Astrocyte (in vitro differentiated cells and primary cell): ENCODE data around the gene METTL27. TPM values are rescaled to one million over a fixed set of nuclear protein-coding genes. Genes with fewer than 3 reads are reported as not detected.

ENCODE experiments used
- DNase-seq: peaks from one replicate; pipeline ENCODE4 v3.0.0-alpha.2; 2010; ENCODE audit warnings: low read depth
- FAIRE-seq: peaks from 2 replicates; lab custom pipeline; 2011; peaks lifted over from hg19 to GRCh38; lab: Jason Lieb, UNC
- H2AFZ ChIP-seq: 2 replicates; pipeline ENCODE4 v1.6.0; 2012; ENCODE audit warnings: low read depth, low read length, inconsistent platforms
- H3K27ac ChIP-seq: 2 replicates; pipeline ENCODE4 v1.5.1; 2011; ENCODE audit warnings: low read depth, low read length, inconsistent platforms
- H3K27me3 ChIP-seq: 2 replicates; pipeline ENCODE4 v1.6.0; 2011; ENCODE audit warnings: low read length, inconsistent platforms; ENCODE audit not compliant: insufficient read depth
- H3K36me3 ChIP-seq: 2 replicates; pipeline ENCODE4 v1.5.1; 2011; ENCODE audit warnings: low read length, inconsistent platforms; ENCODE audit not compliant: insufficient read depth
- H3K4me1 ChIP-seq: 2 replicates; pipeline ENCODE4 v1.5.1; 2011; ENCODE audit warnings: low read length, inconsistent platforms; ENCODE audit not compliant: insufficient read depth
- H3K4me2 ChIP-seq: 2 replicates; pipeline ENCODE4 v1.6.0; 2012; ENCODE audit warnings: low read length, inconsistent platforms
- H3K4me3 ChIP-seq: 2 replicates; pipeline ENCODE4 v1.5.1; 2011; ENCODE audit warnings: low read depth, mild to moderate bottlenecking, low read length, inconsistent platforms; ENCODE audit not compliant: insufficient read depth
- H3K79me2 ChIP-seq: 2 replicates; pipeline ENCODE4 v1.6.0; 2012; ENCODE audit warnings: mild to moderate bottlenecking, low read length, inconsistent platforms; ENCODE audit not compliant: insufficient read depth
- H3K9ac ChIP-seq: 2 replicates; pipeline ENCODE4 v1.6.0; 2012; ENCODE audit warnings: mild to moderate bottlenecking, low read length, inconsistent platforms
- H3K9me3 ChIP-seq: 2 replicates; pipeline ENCODE4 v1.5.1; 2012; ENCODE audit warnings: low read depth, mild to moderate bottlenecking, low read length, inconsistent platforms; ENCODE audit not compliant: insufficient read depth
- H4K20me1 ChIP-seq: 2 replicates; pipeline ENCODE4 v1.6.0; 2012; ENCODE audit warnings: low read length, inconsistent platforms; ENCODE audit not compliant: insufficient read depth
- H3K27ac Mint-ChIP-seq: one replicate; pipeline ENCODE4 v1.8.0; 2021; ENCODE audit warnings: mild to moderate bottlenecking, mixed read lengths; ENCODE audit not compliant: unreplicated experiment
- H3K27me3 Mint-ChIP-seq: one replicate; pipeline ENCODE4 v1.8.0; 2021; ENCODE audit warnings: low read depth, mixed read lengths; ENCODE audit not compliant: unreplicated experiment
- H3K36me3 Mint-ChIP-seq: one replicate; pipeline ENCODE4 v1.8.0; 2021; ENCODE audit warnings: low read depth, mixed read lengths; ENCODE audit not compliant: unreplicated experiment
- H3K4me1 Mint-ChIP-seq: one replicate; pipeline ENCODE4 v1.8.0; 2021; ENCODE audit warnings: low read depth, mixed read lengths; ENCODE audit not compliant: unreplicated experiment
- H3K4me3 Mint-ChIP-seq: one replicate; pipeline ENCODE4 v1.8.0; 2021; ENCODE audit warnings: mild to moderate bottlenecking, moderate library complexity, mixed read lengths; ENCODE audit not compliant: unreplicated experiment
- H3K9me3 Mint-ChIP-seq: one replicate; pipeline ENCODE4 v1.8.0; 2021; ENCODE audit warnings: mild to moderate bottlenecking, mixed read lengths; ENCODE audit not compliant: unreplicated experiment
- EZH2 ChIP-seq: IDR thresholded peaks from 2 replicates; pipeline ENCODE4 v1.6.1; 2012; ENCODE audit warnings: mild to moderate bottlenecking, low read length, inconsistent platforms; ENCODE audit not compliant: insufficient read depth
- total RNA-seq: library from RNA; stranded (reverse); gene quantifications from 2 replicates; pipeline ENCODE4 v1.2.1, GENCODE V29; 2021
- TF ChIP-seq, protein P1 (sequence below): IDR thresholded peaks from 2 replicates; pipeline ENCODE4 v1.5.1; 2011; ENCODE audit warnings: low read depth, mild to moderate bottlenecking, inconsistent platforms, low read length, moderate library complexity; ENCODE audit not compliant: insufficient read depth

The METTL27 gene
- total RNA-seq, 1 donor from 2014 or later, result 2.5 TPM

DNA sequence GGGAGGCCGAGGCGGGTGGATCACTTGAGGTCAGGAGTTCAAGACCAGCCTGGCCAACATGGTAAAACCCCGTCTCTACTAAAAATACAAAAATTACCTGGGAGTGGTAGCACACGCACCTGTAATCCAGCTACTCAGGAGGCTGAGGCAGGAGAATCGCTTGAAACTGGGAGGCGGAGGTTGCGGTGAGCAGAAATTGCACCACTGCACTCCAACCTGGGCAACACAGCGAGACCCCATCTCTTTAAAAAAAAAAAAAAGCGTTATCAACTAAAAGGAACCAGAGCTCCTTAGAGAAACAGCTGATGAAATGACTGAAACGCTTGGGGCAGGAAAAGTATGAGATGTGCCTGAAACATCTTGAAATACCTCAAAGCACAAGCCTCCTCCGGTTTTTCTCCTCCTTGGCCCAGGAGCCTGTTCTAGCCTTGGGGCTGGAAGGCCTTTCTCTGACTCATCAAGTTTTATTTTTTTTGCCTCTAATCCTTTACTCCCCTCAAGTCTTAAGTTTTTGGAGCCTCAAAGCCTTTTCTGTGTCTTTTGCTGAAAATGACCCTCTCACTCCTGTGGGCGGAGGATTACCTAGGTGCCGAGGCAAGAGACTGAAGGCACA is 2.6 kb upstream of the METTL27 start:
- Mint-ChIP-seq H3K4me3 (no peak overlapping the region), H3K9me3 (peaks cover 2% of the 10 kb centered on the region), H3K27ac (peak overlapping the region; percentile 58), H3K27me3 (no peaks in the 10 kb centered on the region), H3K36me3 (no peaks in the 10 kb centered on the region), H3K4me1 (peaks cover 22% of the 10 kb centered on the region)
- TF ChIP-seq EZH2, result no peak
- TF ChIP-seq, protein P1, sequence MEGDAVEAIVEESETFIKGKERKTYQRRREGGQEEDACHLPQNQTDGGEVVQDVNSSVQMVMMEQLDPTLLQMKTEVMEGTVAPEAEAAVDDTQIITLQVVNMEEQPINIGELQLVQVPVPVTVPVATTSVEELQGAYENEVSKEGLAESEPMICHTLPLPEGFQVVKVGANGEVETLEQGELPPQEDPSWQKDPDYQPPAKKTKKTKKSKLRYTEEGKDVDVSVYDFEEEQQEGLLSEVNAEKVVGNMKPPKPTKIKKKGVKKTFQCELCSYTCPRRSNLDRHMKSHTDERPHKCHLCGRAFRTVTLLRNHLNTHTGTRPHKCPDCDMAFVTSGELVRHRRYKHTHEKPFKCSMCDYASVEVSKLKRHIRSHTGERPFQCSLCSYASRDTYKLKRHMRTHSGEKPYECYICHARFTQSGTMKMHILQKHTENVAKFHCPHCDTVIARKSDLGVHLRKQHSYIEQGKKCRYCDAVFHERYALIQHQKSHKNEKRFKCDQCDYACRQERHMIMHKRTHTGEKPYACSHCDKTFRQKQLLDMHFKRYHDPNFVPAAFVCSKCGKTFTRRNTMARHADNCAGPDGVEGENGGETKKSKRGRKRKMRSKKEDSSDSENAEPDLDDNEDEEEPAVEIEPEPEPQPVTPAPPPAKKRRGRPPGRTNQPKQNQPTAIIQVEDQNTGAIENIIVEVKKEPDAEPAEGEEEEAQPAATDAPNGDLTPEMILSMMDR, result no peak
- no peaks in the 10 kb centered on the region for H3K36me3 ChIP-seq
- no peak overlapping the region for H3K4me3 ChIP-seq
- H2AFZ ChIP-seq, result no peak overlapping the region
- FAIRE-seq (no peak), DNase-seq (peak; percentile 42)
- peaks cover 10% of the 10 kb centered on the region for H3K4me1 ChIP-seq
- H3K9me3 ChIP-seq, result no peaks in the 10 kb centered on the region
- no peaks in the 10 kb centered on the region for H4K20me1 ChIP-seq
- H3K27me3 ChIP-seq, result no peaks in the 10 kb centered on the region
- H3K9ac ChIP-seq, result no peak overlapping the region
- H3K79me2 ChIP-seq, result no peaks in the 10 kb centered on the region
- no peak overlapping the region for H3K4me2 ChIP-seq
- no peak overlapping the region for H3K27ac ChIP-seq

DNA sequence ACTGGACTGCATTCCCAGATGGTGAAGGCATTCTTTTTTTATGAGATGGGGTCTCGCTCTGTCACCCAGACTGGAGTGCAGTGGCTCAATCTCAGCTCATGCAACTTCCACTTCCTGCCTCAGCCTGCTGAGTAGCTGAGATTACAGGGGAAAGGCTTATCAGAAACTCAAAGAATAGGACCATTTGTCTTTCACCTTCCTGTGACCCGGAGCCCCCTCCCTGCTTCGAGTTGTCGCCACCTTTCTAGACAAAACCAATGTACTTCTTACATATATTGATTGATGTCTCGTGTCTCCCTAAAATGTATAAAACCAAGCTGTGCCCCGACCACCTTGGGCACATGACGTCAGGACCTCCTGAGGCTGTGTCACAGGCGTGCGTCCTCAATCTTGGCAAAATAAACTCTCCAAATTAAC is 1.8 kb upstream of the METTL27 start:
- no peak overlapping the region for H3K4me3 ChIP-seq
- H3K9me3 ChIP-seq, result no peaks in the 10 kb centered on the region
- H3K27ac ChIP-seq, result no peak overlapping the region
- H3K4me1 ChIP-seq, result peaks cover 3% of the 10 kb centered on the region
- no peak overlapping the region for H2AFZ ChIP-seq
- Mint-ChIP-seq H3K4me3 (peak overlapping the region; percentile 1), H3K36me3 (no peaks in the 10 kb centered on the region), H3K4me1 (peaks cover 16% of the 10 kb centered on the region), H3K9me3 (peaks cover 2% of the 10 kb centered on the region), H3K27me3 (no peaks in the 10 kb centered on the region), H3K27ac (no peak overlapping the region)
- no peak for DNase-seq
- H4K20me1 ChIP-seq, result no peaks in the 10 kb centered on the region
- no peak for FAIRE-seq
- no peaks in the 10 kb centered on the region for H3K27me3 ChIP-seq
- no peak overlapping the region for H3K9ac ChIP-seq
- no peak for TF ChIP-seq EZH2
- TF ChIP-seq, protein P1, result no peak
- no peaks in the 10 kb centered on the region for H3K79me2 ChIP-seq
- H3K4me2 ChIP-seq, result no peak overlapping the region
- H3K36me3 ChIP-seq, result no peaks in the 10 kb centered on the region

DNA sequence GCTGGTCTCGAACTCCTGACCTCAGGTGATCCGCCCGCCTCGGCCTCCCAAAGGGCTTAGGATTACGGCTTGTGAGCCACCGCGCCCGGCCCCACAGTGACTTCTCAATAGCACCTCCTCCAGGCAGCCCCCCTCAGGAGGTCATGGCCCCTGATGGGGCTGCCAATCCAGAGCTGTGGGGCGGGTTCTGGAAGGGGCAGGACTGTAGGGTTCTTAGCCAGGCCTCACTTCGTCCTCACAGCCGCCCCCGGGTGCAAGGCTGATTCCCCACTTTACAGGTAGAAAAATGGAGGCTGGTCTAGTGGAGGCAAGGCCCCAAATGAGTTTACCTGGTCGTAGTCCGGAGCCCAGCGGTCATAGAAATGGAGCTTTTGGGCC is 638 bp downstream of the METTL27 start:
- no peaks in the 10 kb centered on the region for H3K4me1 ChIP-seq
- H3K4me2 ChIP-seq, result peak overlapping the region; percentile 92
- Mint-ChIP-seq H3K27ac (no peak overlapping the region), H3K4me1 (peaks cover 17% of the 10 kb centered on the region), H3K27me3 (no peaks in the 10 kb centered on the region), H3K4me3 (peak overlapping the region; percentile 85), H3K9me3 (peaks cover 2% of the 10 kb centered on the region), H3K36me3 (no peaks in the 10 kb centered on the region)
- no peak for TF ChIP-seq EZH2
- TF ChIP-seq, protein P1, result no peak
- peak overlapping the region; percentile 82 for H2AFZ ChIP-seq
- H3K9me3 ChIP-seq, result no peaks in the 10 kb centered on the region
- DNase-seq (no peak), FAIRE-seq (no peak)
- no peaks in the 10 kb centered on the region for H4K20me1 ChIP-seq
- H3K27ac ChIP-seq, result peak overlapping the region; percentile 73
- peak overlapping the region; percentile 61 for H3K4me3 ChIP-seq
- H3K27me3 ChIP-seq, result no peaks in the 10 kb centered on the region
- no peaks in the 10 kb centered on the region for H3K79me2 ChIP-seq
- H3K9ac ChIP-seq, result peak overlapping the region; percentile 85
- no peaks in the 10 kb centered on the region for H3K36me3 ChIP-seq
